SU-DHL-6 (cell line): Measurements from ENCODE around the gene SUCLG2.

ENCODE experiments used
- EZH2phosphoT487 ChIP-seq: fragments of 200-600 bp; sonication (generic), shearing (Covaris generic); conservative IDR thresholded peaks from 2 replicates; pipeline ENCODE4 v1.6.1; 2018; ENCODE audit warnings: mild to moderate bottlenecking, antibody characterized with exemption, low read length, moderate library complexity, mixed read lengths
- TF ChIP-seq, protein P1 (sequence below): fragments of 200-600 bp; sonication (generic); IDR thresholded peaks from one replicate; pipeline ENCODE4 v1.5.1; 2017; ENCODE audit warnings: antibody characterized with exemption, mild to moderate bottlenecking, low read length, moderate library complexity; ENCODE audit not compliant: insufficient read depth, poor library complexity, severe bottlenecking

DNA sequence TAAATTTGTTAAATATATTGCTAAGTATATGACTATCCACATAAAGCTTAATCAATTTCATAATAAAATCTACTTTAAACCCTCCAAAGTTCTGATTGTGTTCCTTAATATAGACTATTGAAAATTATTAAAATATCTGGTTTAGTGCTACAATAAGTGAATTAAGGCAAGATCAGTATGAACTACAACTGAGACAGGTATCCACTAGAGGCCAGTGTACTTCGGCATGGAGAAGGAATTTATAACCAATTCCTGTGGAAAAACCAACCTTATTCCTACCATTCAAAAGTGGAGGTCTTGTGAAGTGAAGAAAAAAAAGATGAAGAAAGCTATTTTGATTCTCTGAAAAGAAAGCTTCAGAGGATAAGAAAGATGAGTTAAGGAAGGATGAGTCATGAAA is 237.7 kb downstream of the SUCLG2 start:
- TF ChIP-seq, protein P1, sequence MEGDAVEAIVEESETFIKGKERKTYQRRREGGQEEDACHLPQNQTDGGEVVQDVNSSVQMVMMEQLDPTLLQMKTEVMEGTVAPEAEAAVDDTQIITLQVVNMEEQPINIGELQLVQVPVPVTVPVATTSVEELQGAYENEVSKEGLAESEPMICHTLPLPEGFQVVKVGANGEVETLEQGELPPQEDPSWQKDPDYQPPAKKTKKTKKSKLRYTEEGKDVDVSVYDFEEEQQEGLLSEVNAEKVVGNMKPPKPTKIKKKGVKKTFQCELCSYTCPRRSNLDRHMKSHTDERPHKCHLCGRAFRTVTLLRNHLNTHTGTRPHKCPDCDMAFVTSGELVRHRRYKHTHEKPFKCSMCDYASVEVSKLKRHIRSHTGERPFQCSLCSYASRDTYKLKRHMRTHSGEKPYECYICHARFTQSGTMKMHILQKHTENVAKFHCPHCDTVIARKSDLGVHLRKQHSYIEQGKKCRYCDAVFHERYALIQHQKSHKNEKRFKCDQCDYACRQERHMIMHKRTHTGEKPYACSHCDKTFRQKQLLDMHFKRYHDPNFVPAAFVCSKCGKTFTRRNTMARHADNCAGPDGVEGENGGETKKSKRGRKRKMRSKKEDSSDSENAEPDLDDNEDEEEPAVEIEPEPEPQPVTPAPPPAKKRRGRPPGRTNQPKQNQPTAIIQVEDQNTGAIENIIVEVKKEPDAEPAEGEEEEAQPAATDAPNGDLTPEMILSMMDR: no peak
- no peak for TF ChIP-seq EZH2phosphoT487
